ENCODE measurements around the gene LPCAT1.

DNA sequence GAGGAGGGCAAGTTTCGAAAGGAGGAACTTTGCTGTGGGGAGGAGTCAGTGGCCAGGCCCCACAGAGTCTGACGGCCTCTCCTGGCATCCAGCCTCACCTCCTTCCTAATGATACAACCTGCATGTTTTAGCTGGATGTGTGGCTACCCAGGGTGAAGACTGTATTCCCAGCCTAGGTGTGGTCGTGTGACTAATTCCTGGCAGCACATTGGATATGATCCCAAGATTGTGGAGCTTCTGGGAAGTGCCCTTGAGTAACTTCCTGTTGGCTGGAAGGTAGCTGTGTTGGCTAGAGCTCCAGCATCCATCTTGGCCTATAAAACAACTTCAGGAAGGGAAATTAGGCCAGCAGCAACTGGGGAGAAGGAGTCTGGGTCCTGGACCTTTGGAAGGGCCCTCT lies 19.0 kb upstream of the LPCAT1 start:
- TF ChIP-seq YY1 (IDR thresholded peaks at IDR 0.05; ENCODE audit: insufficient read depth, insufficient read length) (no peak), ZNF274 (IDR thresholded peaks at IDR 0.05; ENCODE audit: low read depth, low read length) (no peak)
